Brain microvascular endothelial cell (primary cell): ENCODE measurements around the gene UBA3.

ENCODE experiments used
- DNase-seq: peaks from one replicate; pipeline ENCODE4 v3.0.0-alpha.2; 2020
- H3K27ac ChIP-seq: fragments of 250-450 bp; sonication (Bioruptor Pico); 2 replicates; pipeline ENCODE4 v1.5.1; 2020; ENCODE audit warnings: mild to moderate bottlenecking, moderate library complexity
- H3K27me3 ChIP-seq: fragments of 250-450 bp; sonication (Bioruptor Pico); replicated peaks from 2 replicates; pipeline ENCODE4 v1.5.1; 2020; ENCODE audit warnings: mild to moderate bottlenecking
- H3K36me3 ChIP-seq: fragments of 250-450 bp; sonication (Bioruptor Pico); replicated peaks from 2 replicates; pipeline ENCODE4 v1.5.1; 2020; ENCODE audit warnings: mild to moderate bottlenecking
- H3K4me3 ChIP-seq: 2 replicates; pipeline ENCODE4 v1.5.1; 2011; ENCODE audit warnings: low read depth, mild to moderate bottlenecking, control low read depth, low read length, moderate library complexity
- in situ Hi-C: cut with HindIII; loops from 2 replicates; pipeline ENCODE4 v1.10.0; 2017; ENCODE audit warnings: low sequenced_read_pairs, low pct_ligation_motif_present
- TF ChIP-seq, protein P1 (sequence below): IDR thresholded peaks from 2 replicates; pipeline ENCODE4 v1.5.1; 2011; ENCODE audit warnings: low read depth, mild to moderate bottlenecking, moderate library complexity, low read length, control low read depth, inconsistent platforms; ENCODE audit errors: missing control alignments

UBA3 gene

GRCh38 chr3:69020857-69021256, 59.3 kb downstream of the UBA3 start:
- Histone ChIP-seq H3K4me3 (no peak overlapping the region), H3K27me3 (no peaks in the 10 kb centered on the region), H3K36me3 (peaks cover 21% of the 10 kb centered on the region), H3K27ac (no peak overlapping the region)
- no peak for DNase-seq
- TF ChIP-seq, protein P1, sequence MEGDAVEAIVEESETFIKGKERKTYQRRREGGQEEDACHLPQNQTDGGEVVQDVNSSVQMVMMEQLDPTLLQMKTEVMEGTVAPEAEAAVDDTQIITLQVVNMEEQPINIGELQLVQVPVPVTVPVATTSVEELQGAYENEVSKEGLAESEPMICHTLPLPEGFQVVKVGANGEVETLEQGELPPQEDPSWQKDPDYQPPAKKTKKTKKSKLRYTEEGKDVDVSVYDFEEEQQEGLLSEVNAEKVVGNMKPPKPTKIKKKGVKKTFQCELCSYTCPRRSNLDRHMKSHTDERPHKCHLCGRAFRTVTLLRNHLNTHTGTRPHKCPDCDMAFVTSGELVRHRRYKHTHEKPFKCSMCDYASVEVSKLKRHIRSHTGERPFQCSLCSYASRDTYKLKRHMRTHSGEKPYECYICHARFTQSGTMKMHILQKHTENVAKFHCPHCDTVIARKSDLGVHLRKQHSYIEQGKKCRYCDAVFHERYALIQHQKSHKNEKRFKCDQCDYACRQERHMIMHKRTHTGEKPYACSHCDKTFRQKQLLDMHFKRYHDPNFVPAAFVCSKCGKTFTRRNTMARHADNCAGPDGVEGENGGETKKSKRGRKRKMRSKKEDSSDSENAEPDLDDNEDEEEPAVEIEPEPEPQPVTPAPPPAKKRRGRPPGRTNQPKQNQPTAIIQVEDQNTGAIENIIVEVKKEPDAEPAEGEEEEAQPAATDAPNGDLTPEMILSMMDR, result no peak
- in situ Hi-C loops, result no loop called here

DNA sequence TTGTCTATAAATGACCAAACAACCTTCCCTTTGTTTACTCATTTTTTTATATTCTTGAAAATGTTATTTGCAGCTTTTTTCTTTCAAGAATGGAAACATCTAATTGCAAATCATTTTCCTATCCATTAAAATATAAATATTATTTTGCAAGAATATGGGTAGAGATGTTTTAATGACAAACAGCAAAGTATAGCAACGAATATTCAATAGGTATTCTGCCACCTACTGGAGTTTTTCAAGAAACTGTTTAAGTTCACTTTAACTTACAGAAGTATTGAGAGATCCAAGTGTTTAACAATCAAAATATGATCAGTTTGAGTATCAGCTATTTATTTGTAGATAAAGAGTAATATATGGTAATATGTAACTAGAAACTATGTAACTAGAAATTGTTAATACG, 59.7 kb downstream of the UBA3 start:
- no peak overlapping the region for H3K4me3 ChIP-seq
- no peak overlapping the region for H3K27ac ChIP-seq
- TF ChIP-seq, protein P1, result peak; percentile 14
- H3K27me3 ChIP-seq, result no peaks in the 10 kb centered on the region
- in situ Hi-C loops, result no loop called here
- peaks cover 17% of the 10 kb centered on the region for H3K36me3 ChIP-seq
- DNase-seq, result no peak

GRCh38 chr3:69016901-69017300, 63.3 kb downstream of the UBA3 start:
- Histone ChIP-seq H3K4me3 (no peak overlapping the region), H3K27ac (no peak overlapping the region), H3K27me3 (no peaks in the 10 kb centered on the region), H3K36me3 (peaks cover 4% of the 10 kb centered on the region)
- TF ChIP-seq, protein P1, result no peak
- DNase-seq, result no peak
- in situ Hi-C loops, result no loop called here

GRCh38 chr3:69016102-69016501, 64.1 kb downstream of the UBA3 start:
- in situ Hi-C loops, result no loop called here
- no peak for DNase-seq
- Histone ChIP-seq H3K4me3 (no peak overlapping the region), H3K27ac (no peak overlapping the region), H3K27me3 (no peaks in the 10 kb centered on the region), H3K36me3 (peaks cover 3% of the 10 kb centered on the region)
- TF ChIP-seq, protein P1, result no peak

- H3K4me3 ChIP-seq, result peak overlapping the region; percentile 80
- in situ Hi-C loops, result no loop called here
- TF ChIP-seq, protein P1, result no peak
- DNase-seq, result no peak
- H3K36me3 ChIP-seq, result peaks cover under 1% of the 10 kb centered on the region
- no peaks in the 10 kb centered on the region for H3K27me3 ChIP-seq
- H3K27ac ChIP-seq, result peak overlapping the region; percentile 88
Measured at GRCh38 chr3:69014022-69014580, 66.1 kb downstream of the UBA3 start.

- TF ChIP-seq, protein P1, result peak; percentile 70
- Histone ChIP-seq H3K27me3 (no peaks in the 10 kb centered on the region), H3K4me3 (peak within 1 kb of the TSS; percentile 80), H3K27ac (peak within 1 kb of the TSS; percentile 88), H3K36me3 (peaks cover 6% of the 10 kb centered on the region)
- DNase-seq, result peak; percentile 76
- in situ Hi-C loops, result no loop called here
Measured at GRCh38 chr3:69013253-69014021, 66.7 kb downstream of the UBA3 start, which contains the start of gene EOGT. Gene EOGT (minus strand): TSS chr3:69013684. CDS start chr3:69009846, 3,838 bp downstream.
